Smooth muscle cell (in vitro differentiated cells): ENCODE measurements around the gene CAMK2D. TPM values are rescaled to one million over a fixed set of nuclear protein-coding genes. Genes with fewer than 3 reads are reported as not detected.

ENCODE experiments used
- DNase-seq: peaks from one replicate; lab custom pipeline; 2025; ENCODE audit not compliant: unreplicated experiment; lab: John Stamatoyannopoulos, UW
- H2AFZ ChIP-seq: fragments of 200-600 bp; sonication (generic); 2 replicates; pipeline ENCODE4 v1.6.0; 2016; ENCODE audit warnings: antibody characterized with exemption, low read depth, mild to moderate bottlenecking
- H3F3A ChIP-seq: fragments of 200-600 bp; sonication (generic); 2 replicates; pipeline ENCODE4 v1.6.0; 2017; ENCODE audit warnings: antibody characterized with exemption, low read depth
- H3K27ac ChIP-seq: fragments of 200-600 bp; sonication (generic); 2 replicates; pipeline ENCODE4 v1.5.1; 2016; ENCODE audit warnings: low read depth, mild to moderate bottlenecking
- H3K27me3 ChIP-seq: fragments of 200-600 bp; sonication (generic); 2 replicates; pipeline ENCODE4 v1.6.1; 2016; ENCODE audit warnings: low read depth, mild to moderate bottlenecking
- H3K36me3 ChIP-seq: fragments of 200-600 bp; sonication (generic); 2 replicates; pipeline ENCODE4 v1.5.1; 2016; ENCODE audit warnings: low read depth
- H3K4me1 ChIP-seq: fragments of 200-600 bp; sonication (generic); 2 replicates; pipeline ENCODE4 v1.5.1; 2016; ENCODE audit warnings: low read depth
- H3K4me2 ChIP-seq: fragments of 200-600 bp; sonication (generic); 2 replicates; pipeline ENCODE4 v1.6.0; 2016; ENCODE audit warnings: mild to moderate bottlenecking
- H3K4me3 ChIP-seq: fragments of 200-600 bp; sonication (generic); 2 replicates; pipeline ENCODE4 v1.5.1; 2016; ENCODE audit warnings: mild to moderate bottlenecking
- H3K79me2 ChIP-seq: fragments of 200-600 bp; sonication (generic); 2 replicates; pipeline ENCODE4 v1.6.0; 2016; ENCODE audit warnings: low read depth, mild to moderate bottlenecking
- H3K9ac ChIP-seq: fragments of 200-600 bp; sonication (generic); 2 replicates; pipeline ENCODE4 v1.6.0; 2016; ENCODE audit warnings: low read depth
- H3K9me3 ChIP-seq: fragments of 200-600 bp; sonication (generic); replicated peaks from 2 replicates; pipeline ENCODE4 v1.5.1; 2016; ENCODE audit warnings: low read depth
- H4K20me1 ChIP-seq: fragments of 200-600 bp; sonication (generic); 2 replicates; pipeline ENCODE4 v1.6.0; 2016; ENCODE audit warnings: low read depth
- WGBS: methylation state at CpG from one replicate; pipeline ENCODE4 v1.1.7; 2016; ENCODE audit warnings: low lambda C conversion rate; 5-methylcytosine and 5-hydroxymethylcytosine counted together
- polyA plus RNA-seq: library from polyadenylated mRNA; unstranded; fragments of >200 nt; fragmentation: Nextera tagmentation; extraction: Ambion mirVana; gene quantifications from 2 replicates; pipeline ENCODE4 v1.2.1, GENCODE V29; 2016
- total RNA-seq: library from RNA; depleted of rRNA; stranded (reverse); fragments of >200 nt; gene quantifications from 2 replicates; pipeline ENCODE4 v1.2.3, GENCODE V29; 2014
- TF ChIP-seq, protein P1 (sequence below): fragments of 200-600 bp; sonication (generic); IDR thresholded peaks from 2 replicates; pipeline ENCODE4 v1.5.1; 2017; ENCODE audit warnings: borderline replicate concordance, mild to moderate bottlenecking, antibody characterized with exemption; ENCODE audit not compliant: insufficient read depth, poor library complexity, severe bottlenecking

CAMK2D gene
- total and polyA plus RNA-seq, 2 experiments from 2014 or later, result 17.2 to 36.0 TPM

GRCh38 chr4:113617195-113617594 lies 144.3 kb downstream of the CAMK2D start:
- Histone ChIP-seq H3K9me3 (no peaks in the 10 kb centered on the region), H3K9ac (no peak overlapping the region), H3K4me1 (no peaks in the 10 kb centered on the region), H3K79me2 (no peaks in the 10 kb centered on the region), H3K36me3 (no peaks in the 10 kb centered on the region), H2AFZ (no peak overlapping the region), H4K20me1 (peaks cover 7% of the 10 kb centered on the region), H3K27ac (no peak overlapping the region), H3K4me3 (no peak overlapping the region), H3F3A (no peaks in the 10 kb centered on the region), H3K4me2 (no peak overlapping the region), H3K27me3 (no peaks in the 10 kb centered on the region)
- no peak for DNase-seq
- 97% methylated on average over 6 of the region's 6 CpGs for WGBS
- TF ChIP-seq, protein P1, sequence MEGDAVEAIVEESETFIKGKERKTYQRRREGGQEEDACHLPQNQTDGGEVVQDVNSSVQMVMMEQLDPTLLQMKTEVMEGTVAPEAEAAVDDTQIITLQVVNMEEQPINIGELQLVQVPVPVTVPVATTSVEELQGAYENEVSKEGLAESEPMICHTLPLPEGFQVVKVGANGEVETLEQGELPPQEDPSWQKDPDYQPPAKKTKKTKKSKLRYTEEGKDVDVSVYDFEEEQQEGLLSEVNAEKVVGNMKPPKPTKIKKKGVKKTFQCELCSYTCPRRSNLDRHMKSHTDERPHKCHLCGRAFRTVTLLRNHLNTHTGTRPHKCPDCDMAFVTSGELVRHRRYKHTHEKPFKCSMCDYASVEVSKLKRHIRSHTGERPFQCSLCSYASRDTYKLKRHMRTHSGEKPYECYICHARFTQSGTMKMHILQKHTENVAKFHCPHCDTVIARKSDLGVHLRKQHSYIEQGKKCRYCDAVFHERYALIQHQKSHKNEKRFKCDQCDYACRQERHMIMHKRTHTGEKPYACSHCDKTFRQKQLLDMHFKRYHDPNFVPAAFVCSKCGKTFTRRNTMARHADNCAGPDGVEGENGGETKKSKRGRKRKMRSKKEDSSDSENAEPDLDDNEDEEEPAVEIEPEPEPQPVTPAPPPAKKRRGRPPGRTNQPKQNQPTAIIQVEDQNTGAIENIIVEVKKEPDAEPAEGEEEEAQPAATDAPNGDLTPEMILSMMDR, result no peak

- no peak overlapping the region for H2AFZ ChIP-seq
- no peaks in the 10 kb centered on the region for H3K36me3 ChIP-seq
- H3K27ac ChIP-seq, result no peak overlapping the region
- H3K4me1 ChIP-seq, result no peaks in the 10 kb centered on the region
- DNase-seq, result no peak
- H3F3A ChIP-seq, result no peaks in the 10 kb centered on the region
- H3K9me3 ChIP-seq, result no peaks in the 10 kb centered on the region
- peaks cover 7% of the 10 kb centered on the region for H4K20me1 ChIP-seq
- TF ChIP-seq, protein P1, result no peak
- H3K27me3 ChIP-seq, result no peaks in the 10 kb centered on the region
- no peaks in the 10 kb centered on the region for H3K79me2 ChIP-seq
- H3K9ac ChIP-seq, result no peak overlapping the region
- no peak overlapping the region for H3K4me2 ChIP-seq
- WGBS, result 72% methylated on average over 1 of the region's 1 CpG
- no peak overlapping the region for H3K4me3 ChIP-seq
Observed at GRCh38 chr4:113616443-113616842, 145.1 kb downstream of the CAMK2D start.

GRCh38 chr4:113614414-113614813 lies 147.1 kb downstream of the CAMK2D start:
- no peaks in the 10 kb centered on the region for H3K27me3 ChIP-seq
- no peaks in the 10 kb centered on the region for H3F3A ChIP-seq
- no peaks in the 10 kb centered on the region for H3K36me3 ChIP-seq
- no peak overlapping the region for H3K9ac ChIP-seq
- TF ChIP-seq, protein P1, result no peak
- WGBS, result 85% methylated on average over 2 of the region's 2 CpGs
- H3K79me2 ChIP-seq, result no peaks in the 10 kb centered on the region
- no peaks in the 10 kb centered on the region for H3K9me3 ChIP-seq
- H3K4me2 ChIP-seq, result no peak overlapping the region
- no peak overlapping the region for H3K27ac ChIP-seq
- H4K20me1 ChIP-seq, result peaks cover 7% of the 10 kb centered on the region
- no peak overlapping the region for H2AFZ ChIP-seq
- DNase-seq, result no peak
- H3K4me3 ChIP-seq, result no peak overlapping the region
- H3K4me1 ChIP-seq, result no peaks in the 10 kb centered on the region

DNA sequence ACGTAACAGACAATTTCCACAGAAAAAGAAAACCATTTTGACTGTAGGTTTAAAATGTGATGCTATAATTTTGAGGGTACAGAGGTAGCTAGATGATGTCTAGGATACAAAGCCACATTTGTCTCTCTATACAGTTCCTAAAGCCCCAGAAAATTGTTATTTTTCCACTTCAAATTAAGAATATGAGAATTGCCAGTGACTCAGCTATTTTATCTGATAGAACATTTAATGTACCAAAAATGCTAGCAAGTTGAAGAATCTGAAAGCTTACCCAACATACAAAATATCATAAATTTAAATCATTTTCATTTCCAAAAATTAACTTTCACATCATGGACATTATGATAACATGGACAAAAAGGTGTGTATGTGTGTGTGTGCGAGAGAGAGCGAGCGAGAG lies 148.0 kb downstream of the CAMK2D start:
- H3K27me3 ChIP-seq, result no peaks in the 10 kb centered on the region
- H3K79me2 ChIP-seq, result no peaks in the 10 kb centered on the region
- no peaks in the 10 kb centered on the region for H3K4me1 ChIP-seq
- H3K36me3 ChIP-seq, result no peaks in the 10 kb centered on the region
- TF ChIP-seq, protein P1, result no peak
- H3K9me3 ChIP-seq, result no peaks in the 10 kb centered on the region
- H3F3A ChIP-seq, result no peaks in the 10 kb centered on the region
- H3K4me3 ChIP-seq, result no peak overlapping the region
- H2AFZ ChIP-seq, result no peak overlapping the region
- peaks cover 7% of the 10 kb centered on the region for H4K20me1 ChIP-seq
- H3K27ac ChIP-seq, result no peak overlapping the region
- no peak for DNase-seq
- 93% methylated on average over 4 of the region's 4 CpGs for WGBS
- H3K4me2 ChIP-seq, result no peak overlapping the region
- no peak overlapping the region for H3K9ac ChIP-seq
